Fibroblast of the aortic adventitia (primary cell): ENCODE data around the gene XPNPEP1. TPM values are rescaled to one million over a fixed set of nuclear protein-coding genes. Genes with fewer than 3 reads are reported as not detected.

Experiments used
- DNase-seq: peaks from one replicate; pipeline ENCODE4 v3.0.0-alpha.2; 2010; ENCODE audit warnings: low read depth
- H3K4me3 ChIP-seq: 2 replicates; pipeline ENCODE4 v1.5.1; 2011; ENCODE audit warnings: low read depth, mild to moderate bottlenecking, control low read depth, low read length, moderate library complexity
- total RNA-seq: library from RNA; depleted of rRNA; stranded (reverse); fragments of >200 nt; gene quantifications from 2 replicates; pipeline ENCODE4 v1.2.3, GENCODE V29; 2012; ENCODE audit warnings: low replicate concordance
- TF ChIP-seq, protein P1 (sequence below): IDR thresholded peaks from 2 replicates; pipeline ENCODE4 v1.5.1; 2011; ENCODE audit warnings: mild to moderate bottlenecking, low read length, control low read depth, inconsistent platforms; ENCODE audit not compliant: insufficient read depth

XPNPEP1 gene
- total RNA-seq, 1 donor: 103 TPM

DNA sequence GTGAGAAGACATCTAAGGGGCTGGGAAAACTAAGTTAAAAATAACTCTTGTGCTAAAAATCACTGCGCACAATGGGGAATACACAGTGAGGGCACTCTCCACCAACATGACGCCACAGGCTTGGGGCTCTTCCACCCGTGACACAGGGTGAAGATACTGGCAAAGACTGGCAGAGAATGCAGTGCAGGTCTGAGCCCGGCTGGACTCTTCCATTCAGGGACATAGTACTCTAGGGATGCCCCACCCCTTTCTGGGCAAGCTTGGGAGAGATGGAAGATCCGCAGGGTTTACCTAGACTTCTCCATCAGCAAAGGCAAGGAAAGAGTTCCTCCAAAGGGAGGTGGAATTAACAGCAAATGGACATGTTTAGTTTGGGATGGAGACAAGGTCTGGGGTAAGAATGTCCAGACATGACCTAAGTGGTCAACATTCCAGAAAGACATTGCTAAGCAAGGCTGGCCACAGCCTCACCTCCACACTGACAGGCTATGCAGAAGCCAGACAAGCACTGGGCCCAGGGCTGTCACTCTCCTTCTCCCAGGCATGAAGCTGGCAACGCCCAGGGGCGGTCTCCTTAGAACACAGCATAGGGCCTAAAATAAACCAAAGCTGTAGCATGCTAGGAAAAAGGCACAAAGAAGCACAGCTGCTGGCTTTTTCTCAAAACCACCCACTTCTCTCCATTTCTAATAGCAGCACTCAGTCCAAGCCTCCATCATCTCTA is 28.1 kb downstream of the XPNPEP1 start:
- DNase-seq: peak; percentile 97
- TF ChIP-seq, protein P1, sequence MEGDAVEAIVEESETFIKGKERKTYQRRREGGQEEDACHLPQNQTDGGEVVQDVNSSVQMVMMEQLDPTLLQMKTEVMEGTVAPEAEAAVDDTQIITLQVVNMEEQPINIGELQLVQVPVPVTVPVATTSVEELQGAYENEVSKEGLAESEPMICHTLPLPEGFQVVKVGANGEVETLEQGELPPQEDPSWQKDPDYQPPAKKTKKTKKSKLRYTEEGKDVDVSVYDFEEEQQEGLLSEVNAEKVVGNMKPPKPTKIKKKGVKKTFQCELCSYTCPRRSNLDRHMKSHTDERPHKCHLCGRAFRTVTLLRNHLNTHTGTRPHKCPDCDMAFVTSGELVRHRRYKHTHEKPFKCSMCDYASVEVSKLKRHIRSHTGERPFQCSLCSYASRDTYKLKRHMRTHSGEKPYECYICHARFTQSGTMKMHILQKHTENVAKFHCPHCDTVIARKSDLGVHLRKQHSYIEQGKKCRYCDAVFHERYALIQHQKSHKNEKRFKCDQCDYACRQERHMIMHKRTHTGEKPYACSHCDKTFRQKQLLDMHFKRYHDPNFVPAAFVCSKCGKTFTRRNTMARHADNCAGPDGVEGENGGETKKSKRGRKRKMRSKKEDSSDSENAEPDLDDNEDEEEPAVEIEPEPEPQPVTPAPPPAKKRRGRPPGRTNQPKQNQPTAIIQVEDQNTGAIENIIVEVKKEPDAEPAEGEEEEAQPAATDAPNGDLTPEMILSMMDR: no peak
- H3K4me3 ChIP-seq: peak overlapping the region; percentile 31

DNA sequence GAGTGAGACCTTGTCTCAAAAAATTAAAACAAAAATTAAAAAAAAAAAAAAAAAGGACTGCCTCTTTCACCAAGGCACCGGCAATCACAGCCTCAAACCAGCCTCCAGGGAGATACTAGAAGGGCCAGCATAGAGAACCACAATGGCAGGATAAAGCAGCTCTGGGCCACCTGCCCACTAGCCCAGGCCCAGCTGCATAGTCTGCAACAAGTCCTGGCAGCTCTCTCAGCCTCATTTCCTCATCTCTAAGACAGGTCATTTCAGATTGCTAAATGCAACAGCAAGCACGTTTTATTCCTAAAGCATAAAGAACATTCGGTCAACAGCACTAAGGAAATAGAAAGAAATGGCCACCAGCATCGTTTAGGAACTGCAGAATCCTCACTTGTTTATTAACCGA is 28.8 kb downstream of the XPNPEP1 start:
- no peak overlapping the region for H3K4me3 ChIP-seq
- peak; percentile 98 for DNase-seq
- TF ChIP-seq, protein P1: no peak

DNA sequence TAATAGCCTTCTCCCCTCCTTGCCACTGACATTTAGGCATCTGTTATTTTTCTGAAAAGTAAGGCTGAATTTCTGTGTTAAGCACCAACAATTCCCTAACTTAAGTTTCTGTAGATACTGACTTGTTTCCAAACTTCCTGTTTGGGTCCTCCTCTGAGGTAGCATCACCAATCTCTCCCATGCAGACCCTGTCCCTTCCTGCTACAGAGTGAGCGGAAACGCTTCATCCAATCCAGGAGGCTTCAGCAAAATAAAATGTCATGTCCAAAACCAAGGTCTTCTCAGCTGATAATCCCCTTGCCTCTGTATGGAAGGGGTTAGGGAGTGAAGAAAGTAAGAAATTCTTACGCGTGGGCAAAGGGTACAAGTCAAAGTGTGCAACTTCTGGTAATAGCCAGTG is 29.9 kb downstream of the XPNPEP1 start:
- H3K4me3 ChIP-seq: no peak overlapping the region
- TF ChIP-seq, protein P1: no peak
- no peak for DNase-seq

DNA sequence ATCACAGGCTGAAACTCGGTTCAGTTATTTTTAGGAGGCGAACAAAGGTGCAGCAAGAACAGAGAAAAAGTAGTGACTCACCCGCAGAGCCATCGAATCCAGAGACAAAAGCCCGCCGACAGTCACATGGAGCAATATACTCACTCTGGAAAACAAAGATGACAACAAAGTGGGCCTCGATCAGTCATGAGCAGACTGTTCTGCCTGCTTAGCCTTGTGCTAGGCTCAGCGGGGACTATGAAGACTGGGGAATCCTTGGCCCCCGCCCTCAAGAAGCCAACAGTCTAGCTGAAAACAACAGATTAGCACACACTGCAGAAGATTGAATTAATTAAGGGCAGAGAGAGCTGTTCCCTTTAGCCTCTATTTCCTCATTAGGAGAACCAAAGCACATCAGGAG is 30.4 kb downstream of the XPNPEP1 start:
- TF ChIP-seq, protein P1: no peak
- no peak overlapping the region for H3K4me3 ChIP-seq

DNA sequence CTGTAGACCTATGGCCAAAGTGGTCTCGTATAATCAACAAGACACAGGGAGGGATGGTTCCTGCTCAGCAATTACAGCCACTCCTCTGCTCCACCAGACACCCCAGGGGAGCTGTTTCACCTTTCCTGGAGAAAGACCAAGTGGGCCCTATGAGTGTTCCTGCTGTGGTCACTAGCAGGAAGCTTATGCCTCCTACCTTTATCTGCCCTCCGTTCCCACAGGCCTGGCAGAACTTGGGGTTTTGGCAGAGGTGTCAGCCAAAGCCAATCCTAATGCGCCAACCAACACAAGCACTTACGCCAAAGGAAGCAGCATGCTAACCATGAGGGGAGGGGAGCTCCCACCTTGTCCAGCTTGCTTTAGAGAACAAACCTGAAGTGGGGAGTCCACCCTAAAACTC is 31.2 kb downstream of the XPNPEP1 start:
- DNase-seq: no peak
- TF ChIP-seq, protein P1: no peak

More for the DNA sequence above, 30.4 kb downstream of the XPNPEP1 start:
- peak; percentile 48 for DNase-seq

DNA sequence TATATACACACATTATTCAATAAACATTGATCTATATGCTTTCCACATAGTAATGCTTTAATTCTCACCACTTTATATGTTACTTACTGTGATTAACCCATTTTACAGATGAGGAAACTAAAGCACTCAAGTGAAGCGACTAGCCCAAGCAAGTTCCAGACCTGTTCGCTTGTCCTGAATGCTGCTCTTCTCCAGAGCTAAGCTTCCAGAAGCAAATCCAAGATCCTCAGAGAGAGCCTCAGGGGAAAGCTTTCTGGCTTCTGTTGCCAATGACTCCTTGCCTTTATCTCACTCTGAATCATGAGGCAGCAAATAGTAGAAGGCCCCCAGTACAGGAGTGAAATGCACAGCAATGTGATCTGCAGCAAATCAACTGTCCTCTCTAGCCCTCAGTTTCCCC is 32.2 kb downstream of the XPNPEP1 start:
- H3K4me3 ChIP-seq: no peak overlapping the region
- peak; percentile 79 for DNase-seq
- TF ChIP-seq, protein P1: no peak

More for the DNA sequence above, 31.2 kb downstream of the XPNPEP1 start:
- H3K4me3 ChIP-seq: no peak overlapping the region

DNA sequence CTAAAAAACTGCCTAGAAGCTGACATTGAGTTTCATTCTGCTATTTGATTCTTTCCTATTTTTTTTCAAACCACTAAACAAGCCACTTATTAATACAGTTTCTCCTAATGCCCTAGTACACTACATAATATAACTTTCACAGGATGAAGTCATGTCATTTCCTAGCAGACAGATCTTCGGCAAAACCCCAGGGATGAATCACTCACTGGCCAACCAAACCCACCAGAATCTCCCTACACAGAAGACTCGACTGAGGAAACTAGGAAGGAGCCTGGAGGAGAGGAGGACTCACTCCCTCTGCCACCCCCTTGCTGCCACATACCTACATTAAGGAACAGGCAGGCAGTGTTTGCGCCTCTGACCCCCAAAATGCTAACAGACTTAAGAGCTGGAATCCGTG is 33.4 kb downstream of the XPNPEP1 start:
- H3K4me3 ChIP-seq: no peak overlapping the region
- DNase-seq: peak; percentile 80
- TF ChIP-seq, protein P1: peak; percentile 18
